Stimulated activated naive CD4-positive, alpha-beta T cell treated with Interleukin-2 at 50 U/mL for 16 hours (primary cell): ENCODE results near the gene ADGB.
"Not testable (repeated sequence)": the region's sequence is repeated elsewhere in the genome, so short reads cannot be mapped to it uniquely, and the experiment has no call there.

Source experiments
- DNase-seq: peaks from one replicate; lab custom pipeline; 2025; lab: John Stamatoyannopoulos, UW

Gene ADGB

DNA sequence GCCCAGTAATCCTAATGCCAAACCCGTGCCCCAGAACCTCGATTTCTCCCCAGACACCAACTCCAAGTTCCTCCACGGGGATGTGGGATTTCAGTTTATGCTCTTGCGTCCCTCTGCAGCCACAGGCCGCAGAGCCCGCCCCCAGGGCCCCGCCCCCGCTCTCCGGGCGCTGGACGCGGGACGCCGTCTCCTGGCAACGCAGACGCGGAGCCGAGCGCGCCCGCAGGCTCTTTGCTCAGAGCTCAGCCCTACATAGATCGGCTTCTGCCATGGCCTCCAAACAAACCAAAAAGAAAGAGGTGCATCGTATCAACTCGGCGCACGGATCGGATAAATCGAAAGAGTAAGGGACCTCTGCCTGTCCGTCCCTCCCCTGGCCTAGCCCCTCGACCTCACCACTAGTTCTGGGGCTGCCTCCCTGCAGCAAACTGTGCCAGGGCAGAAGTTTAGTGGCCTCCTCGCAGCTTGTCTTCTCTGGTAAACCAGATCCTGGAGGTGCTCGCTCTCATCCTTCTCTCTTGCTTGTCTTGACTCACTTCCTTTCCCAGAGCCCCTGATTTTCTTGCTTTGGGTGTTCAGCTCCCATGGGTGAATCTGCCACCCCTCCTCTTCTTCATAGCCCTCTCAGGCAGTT lies at the start of gene ADGB:
ADGB (plus strand) TSS at position 201 of the 634 bp plus-strand sequence; CDS start at position 270, 69 bp downstream.
- DNase-seq: no peak

DNA sequence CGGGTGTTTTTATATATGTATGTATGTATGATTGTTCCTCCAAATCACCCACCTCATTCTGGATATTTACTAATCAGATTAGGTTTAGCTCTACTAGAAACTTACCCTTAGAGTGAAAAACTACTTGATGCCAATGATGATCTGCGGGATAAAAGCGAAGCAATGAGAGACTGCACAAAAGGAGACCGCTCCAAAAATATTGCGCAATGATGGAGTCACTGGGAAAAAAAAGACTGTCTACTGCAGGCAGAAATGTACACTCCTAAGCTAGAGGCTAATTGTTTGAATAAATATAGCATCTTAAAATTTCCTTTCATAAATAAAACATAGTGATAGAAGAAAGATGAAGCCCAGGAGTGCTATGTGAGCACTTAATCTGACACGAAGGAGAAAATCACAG lies 47.9 kb upstream of the ADGB start:
- DNase-seq: no peak

DNA sequence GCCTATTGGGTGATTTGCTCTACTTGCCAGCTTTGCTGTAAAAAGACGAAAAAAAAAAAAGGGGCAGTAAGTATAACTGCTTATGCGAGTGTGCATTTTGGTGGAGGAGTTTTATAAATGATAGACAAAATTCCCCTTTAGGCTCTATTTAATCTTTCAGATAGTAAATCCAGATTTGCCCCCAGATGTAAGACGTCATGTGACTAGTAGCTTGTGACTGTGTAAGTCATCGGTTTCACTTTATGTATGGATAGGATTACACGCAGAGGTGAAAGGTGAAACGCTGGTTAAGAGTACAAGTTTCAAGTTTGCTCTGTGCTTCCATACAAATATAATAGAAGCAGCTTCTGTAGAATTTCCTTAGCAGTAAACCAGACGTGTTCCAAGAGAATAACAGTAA lies 47.2 kb upstream of the ADGB start:
- no peak for DNase-seq

DNA sequence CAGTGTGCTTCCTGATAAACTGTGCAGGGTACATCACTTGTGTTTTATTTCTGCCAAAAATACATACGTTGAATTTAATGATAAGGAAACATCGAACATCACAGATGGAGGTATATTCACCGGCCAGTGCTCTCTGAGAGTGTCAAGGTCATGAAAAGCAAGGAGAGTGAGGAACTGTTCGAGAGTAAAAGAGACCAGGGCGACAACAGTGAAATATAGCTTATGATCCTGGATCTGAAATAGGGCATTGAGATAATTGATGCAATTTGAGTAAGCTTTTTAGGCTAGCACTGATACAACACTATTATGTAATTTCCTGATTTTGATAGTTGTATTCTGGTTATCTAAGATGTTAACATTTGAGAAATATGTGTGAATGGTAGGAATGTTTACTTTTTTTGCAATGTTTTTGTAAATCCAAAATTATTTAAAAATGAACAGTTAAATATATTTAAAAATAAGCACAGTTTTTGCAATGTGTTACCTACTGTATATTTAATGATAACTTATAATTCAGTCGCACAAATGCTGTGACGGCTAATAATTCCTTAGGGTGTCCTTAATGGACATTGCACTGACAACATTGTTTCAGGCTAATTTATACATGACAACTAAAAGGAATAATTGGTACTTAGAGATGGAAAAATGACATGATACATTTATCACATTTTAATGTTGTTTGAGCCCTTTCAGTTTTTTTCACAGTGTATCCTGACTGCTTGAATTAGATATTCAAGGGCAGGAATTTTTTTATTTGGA lies 45.2 kb upstream of the ADGB start:
- DNase-seq: no peak

DNA sequence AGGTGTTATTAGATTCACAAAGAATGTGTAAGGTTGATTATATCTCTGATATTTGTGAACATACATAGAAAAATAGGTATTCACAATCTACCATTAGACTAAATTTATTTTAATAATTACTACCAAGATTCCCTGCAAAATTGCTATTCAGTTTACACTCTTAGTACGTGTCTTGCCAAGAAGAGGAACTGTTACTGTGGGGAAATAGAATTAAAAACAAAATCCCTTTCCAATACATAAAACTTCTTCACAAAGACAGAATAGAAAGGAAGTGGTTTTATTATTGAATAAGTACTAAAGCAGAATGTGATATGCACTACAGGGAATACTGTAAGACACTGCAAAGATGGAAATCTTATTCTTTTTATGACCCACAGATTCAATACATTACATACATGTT lies 38.2 kb upstream of the ADGB start:
- no peak for DNase-seq

DNA sequence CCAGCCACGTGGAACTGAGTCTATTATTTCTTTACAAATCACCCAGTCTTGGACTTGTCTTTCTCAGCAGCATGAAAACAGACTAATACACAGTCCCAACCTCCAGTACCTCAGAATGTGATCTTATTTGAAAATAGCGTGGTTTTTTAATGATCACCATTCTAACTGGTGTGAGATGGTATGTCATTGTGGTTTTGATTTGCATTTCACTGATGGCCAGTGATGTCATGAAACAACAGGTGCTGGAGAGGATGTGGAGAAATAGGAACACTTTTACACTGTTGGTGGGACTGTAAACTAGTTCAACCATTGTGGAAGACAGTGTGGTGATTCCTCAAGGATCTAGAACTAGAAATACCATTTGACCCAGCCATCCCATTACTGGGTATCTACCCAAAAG lies 32.1 kb upstream of the ADGB start:
- not testable (repeated sequence) for DNase-seq

DNA sequence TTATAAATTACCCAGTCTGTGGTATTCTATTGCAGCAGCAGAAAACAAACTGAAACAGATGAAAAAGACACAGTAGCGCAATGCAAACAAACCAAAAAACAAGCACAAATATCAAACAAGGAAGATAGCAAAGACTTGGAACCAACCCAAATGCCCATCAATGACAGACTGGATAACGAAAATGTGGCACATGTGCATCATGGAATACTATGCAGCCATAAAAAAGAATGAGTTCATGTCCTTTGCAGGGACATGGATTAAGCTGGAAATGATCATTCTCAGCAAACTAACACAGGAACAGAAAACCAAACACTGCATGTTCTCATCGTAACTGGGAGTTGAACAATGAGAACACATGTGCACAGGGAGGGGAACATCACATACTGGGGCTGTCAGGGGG lies 30.2 kb upstream of the ADGB start:
- DNase-seq: not testable (repeated sequence)

DNA sequence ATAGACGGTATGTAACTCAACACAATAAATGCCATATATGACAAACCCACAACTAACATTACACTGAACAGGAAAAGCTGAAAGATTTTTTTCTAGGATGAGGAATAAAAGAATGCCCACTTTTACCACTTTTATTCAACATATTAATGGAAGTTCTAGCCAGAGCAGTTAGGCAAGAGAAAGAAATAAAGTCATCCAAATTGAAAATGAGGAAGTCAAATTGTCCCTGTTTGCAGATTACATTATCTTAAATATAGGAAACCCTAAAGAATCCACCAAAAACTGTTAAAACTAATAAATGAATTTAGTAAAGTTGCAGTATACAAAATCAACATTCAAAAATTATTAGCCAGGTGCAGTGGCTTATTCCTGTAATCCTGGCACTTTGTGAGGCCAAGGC lies 24.6 kb upstream of the ADGB start:
- DNase-seq: no peak

DNA sequence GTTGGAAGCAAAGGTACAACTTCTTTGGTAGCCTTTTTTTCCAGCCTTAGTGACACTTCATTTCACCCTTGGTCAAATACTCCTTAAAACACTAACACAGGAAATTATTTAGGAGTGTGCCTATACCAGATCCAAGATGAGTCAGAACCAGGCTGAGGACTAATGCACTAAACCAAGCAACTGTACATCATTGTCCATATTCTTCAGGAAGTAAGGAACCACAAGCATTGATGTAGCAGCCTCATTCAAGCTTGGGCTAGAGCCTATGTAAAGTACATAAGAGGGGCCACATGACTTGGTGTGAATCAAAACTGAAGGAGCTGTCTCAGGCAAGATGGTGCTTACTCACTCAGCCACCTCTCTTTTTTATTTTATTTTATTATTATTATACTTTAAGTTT lies 20.7 kb upstream of the ADGB start:
- DNase-seq: no peak

DNA sequence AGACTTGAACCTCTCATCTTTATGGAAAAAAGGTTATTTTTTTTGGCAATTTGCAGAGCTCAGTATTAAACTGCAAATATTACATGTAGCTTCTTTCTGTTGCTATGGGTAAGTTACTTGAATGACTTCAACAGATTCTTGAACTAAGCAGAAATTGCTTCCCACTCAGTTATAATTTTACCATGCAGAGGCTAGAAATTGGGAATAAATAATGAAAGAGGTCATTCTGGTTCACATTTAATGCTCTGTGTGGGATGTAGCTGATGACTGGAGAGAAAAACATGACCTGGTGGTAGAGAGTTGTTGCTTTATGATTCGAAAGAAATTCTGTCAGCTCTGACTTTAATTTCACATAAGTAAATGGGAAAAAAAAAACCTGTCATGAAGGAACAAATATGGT lies 16.8 kb upstream of the ADGB start:
- no peak for DNase-seq

DNA sequence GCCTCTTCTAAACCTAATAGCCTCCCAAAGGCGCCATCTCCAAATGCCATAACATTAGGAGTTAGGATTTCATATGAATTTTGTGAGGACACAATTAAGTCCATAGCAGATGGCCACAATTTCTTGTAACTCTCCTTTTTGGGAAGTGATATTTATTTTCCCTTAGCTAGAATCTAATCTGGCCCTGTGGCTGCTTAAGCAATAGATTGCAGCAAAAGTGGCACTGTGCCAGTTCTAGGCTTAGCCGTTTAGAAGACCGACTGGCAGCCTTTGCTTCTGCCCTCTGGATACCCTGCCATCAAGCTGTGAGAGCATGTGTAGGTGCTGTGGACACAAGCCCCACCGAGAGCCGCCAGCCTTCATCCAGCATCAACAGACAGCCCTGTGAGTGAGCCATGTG lies 15.9 kb upstream of the ADGB start:
- DNase-seq: no peak

DNA sequence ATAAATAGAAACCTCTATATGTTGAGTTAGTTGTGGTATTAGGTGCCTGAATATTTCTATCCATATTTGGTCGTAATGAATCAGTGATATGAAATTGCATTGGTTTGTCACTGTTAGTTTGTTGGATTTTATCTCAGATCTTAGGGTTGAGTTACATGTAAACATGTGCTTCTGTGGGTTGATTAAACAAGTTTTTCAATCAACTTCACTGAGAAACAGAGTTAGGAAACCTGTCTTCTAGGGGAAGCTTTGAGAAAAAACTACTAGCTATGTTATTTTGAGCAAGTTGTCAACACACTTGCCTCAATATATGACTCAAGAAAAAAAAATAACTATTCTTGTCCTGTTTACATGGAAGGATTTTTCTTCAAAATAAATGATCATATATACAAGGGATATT lies 14.8 kb upstream of the ADGB start:
- DNase-seq: no peak

DNA sequence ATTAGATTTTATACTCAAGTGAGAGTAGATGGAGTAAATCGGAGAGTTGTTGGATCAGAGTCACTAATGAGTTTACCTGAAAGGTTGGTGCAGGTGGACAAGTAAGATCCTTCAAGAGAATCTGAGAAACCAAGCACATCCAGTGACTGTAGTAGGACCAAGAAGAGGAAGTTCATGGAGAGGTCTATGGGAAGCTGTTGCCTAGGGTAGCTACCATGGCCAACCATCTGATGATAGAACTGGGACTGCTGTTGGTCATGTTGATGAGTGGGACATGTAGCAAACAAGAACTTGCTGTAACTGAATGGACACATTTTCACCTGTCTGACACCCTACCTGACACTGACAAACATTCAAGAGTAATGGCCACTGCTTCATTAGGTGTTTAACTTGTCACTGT lies 11.3 kb upstream of the ADGB start:
- no peak for DNase-seq

DNA sequence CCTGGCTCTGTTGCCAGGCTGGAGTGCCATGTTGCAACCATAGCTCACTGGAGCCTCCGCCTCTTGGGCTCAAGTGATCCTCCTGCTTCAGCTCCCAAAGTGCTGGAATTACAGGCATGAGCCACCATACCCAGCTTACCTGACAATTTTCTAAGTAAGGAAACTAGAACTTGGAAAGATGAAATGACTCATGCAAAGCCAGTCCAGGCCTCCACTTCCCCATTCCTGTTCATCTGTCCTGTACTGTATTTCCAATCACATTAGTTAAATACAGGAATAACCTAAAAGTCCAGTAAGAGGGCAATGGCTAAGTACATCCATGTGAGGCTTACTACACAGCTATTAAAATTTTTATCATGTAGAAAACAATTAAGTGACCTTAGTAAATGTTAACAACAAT lies 8.3 kb upstream of the ADGB start:
- DNase-seq: no peak

DNA sequence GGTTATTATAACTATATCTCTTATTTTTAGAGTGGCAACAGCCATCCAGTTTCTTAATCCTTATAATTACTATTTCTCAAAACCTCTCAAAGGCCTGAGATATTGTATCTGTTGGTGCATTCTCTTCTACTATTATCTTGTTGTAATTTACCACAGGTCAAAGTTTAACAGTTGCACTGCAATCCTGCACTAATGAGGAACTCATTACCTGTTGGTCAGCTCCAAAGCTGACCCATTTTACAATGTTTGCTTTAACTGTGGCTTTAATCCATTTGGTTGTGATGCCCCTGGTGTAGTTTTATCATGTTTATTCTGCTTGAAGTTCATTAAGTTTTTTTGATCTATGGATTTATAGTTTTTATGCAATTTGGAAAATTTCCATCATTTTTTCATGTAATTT lies 6.3 kb upstream of the ADGB start:
- no peak for DNase-seq

DNA sequence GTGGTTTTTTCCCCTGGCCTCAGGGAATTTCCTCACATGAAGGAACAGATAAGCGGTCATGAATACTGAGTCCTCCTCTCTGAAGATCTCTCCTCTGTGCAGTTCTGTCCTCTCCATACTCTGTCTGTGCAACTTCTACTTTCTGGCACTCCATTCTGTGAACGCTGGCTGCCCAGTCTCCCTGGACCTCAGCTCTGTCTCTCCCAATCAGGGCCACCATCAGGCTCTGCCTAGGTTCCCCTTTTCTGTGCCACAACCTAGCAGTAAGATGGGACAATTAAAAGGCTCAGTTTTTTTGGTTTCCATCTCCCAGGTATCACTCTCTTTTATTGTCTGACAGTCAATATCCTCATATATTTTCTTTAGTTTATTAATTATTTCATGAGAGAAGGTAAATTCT lies 4.8 kb upstream of the ADGB start:
- DNase-seq: no peak

DNA sequence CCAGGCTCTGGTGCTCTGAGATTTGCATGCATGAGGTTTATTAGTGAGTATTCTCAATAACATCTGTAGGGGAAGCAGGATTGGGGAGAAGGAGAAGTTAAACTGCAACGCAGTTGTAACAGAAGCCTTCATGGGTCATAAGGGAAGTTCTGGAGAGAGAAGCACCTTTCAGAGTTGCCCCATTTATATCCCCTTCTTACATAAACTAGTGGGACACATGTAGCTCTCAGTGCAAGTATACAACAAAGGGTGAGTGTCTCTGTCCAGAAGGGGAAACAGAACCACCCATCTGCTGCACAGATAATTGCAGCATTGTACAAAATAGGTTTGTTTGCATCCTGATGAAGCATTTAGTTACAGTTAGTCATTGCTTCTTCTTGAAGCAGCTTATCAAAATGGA lies 4.3 kb upstream of the ADGB start:
- no peak for DNase-seq

DNA sequence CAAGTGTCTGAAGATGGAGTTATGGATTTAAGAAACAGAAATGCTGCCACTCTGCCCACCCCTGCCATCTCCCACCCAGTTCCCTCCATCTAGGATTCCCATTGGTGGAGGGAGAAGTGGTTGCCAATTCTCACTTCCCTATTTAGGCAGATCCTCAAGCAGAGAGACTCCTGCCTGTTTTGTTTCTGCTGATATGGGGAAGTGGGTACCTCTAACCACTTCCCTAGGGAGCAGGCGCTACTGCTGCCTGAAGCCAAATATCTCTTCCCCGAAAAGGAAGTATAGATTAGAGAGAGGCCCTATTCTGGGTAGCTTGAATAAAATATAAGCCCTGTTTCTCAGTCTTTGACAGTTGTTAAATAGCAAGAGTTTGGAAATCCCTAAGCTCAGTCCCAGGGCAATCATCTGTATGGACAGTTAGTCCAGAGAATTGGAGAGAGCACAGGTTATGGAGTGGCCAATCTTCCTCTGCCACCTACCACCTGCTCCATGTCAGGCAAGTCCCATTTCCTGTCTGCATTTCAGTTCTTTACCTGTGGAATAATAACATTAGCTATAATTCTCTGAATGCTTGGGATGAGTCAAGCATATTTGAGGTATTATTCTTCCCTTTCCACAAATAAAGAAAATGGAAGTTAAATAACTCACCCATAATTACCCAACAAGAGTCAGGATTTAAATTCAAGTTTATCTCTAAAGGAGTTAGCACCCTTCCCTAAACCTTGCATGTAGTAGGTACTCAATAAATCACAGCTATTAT lies 2.6 kb upstream of the ADGB start:
- DNase-seq: no peak

DNA sequence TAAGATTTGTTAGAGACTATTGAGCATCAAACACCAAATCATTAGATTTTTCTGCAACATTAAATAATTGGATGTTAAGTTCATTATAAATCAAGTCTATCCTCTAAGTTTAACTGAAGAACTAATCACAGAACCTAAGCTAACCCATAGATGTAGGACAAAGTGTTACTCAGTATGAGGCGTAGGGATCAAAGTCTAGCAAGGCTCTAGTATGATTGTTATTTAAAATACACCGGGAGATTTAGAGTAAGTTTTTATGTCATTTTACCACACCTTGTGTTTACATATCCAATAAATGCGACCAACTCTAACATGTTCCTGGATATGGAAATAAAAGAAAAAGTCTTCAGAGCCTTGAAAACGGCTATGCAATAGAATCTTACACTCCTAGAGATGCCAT lies 2.6 kb downstream of the ADGB start:
- DNase-seq: no peak

DNA sequence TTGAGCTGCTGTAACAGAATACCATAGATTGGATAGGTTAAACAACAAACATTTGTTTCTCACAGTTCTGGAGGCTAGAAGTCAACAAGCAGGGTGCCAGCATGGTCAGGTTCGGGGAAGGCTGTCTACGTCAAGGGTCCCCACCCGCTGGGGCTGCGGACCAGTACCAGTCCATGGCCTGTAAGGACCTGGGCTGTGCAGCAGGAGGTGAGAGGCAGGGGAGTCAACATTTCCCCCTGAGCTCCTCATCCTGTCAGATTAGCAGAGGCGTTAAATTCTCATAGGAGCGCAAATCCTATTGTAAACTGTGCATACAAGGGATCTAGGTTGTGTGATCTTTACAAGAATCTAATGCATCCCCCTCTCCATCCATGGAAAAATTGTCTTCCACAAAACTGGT lies 3.8 kb downstream of the ADGB start:
- DNase-seq: no peak

DNA sequence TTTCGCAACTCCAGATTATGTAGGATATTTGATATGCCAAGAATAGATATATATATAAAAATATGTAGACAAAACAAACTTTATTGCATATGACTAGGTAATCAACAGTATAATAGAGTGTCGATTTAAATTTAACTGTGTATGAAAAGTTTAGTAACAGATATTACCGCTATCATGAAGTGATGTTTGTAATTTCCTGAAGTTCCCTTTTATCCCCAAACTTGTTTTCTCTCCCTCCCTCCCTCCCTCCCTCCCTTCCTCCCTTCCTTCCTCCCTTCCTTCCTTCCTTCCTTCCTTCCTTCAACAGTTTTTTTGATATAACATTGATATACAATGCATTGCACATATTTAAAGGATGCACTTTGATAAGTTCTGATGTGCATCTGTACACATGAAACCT lies 15.2 kb downstream of the ADGB start:
- DNase-seq: no peak

DNA sequence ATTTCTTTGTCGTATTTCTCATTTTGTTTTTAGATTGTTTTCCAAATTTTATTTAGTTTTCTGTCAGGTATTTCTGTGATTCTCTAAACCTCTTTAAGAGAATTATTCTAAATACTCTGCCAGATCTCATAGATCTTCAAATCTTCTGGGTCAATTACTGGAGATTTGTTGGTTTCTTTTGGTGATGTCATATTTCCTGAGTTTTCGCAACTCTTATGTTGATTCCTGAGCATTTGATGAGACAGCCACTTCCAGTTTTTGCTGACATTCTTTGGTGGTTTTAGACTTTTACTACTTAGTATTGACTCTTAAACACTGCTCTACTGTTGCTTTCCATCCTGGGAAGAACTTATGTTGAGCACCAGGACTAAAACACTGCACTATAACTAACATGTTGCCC lies 21.9 kb downstream of the ADGB start:
- DNase-seq: no peak

DNA sequence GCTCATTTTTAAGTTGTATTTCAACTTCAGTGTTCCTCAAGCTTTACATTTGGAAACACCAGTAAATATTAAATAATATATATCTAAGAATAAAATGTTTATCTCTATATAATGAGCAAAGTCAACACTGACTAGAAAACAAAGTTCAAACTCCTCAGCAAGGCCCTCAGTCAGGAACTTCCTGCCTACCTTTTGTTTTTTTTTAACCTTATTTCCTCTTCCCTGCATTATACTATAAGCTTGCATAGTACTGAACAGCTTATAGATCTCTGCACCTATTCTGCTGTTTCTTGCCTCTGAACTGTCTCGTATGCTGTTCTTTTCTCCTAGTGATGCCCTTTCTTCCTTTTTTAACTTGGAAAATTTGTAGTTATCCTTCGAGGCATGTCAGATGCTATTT lies 29.6 kb downstream of the ADGB start:
- DNase-seq: no peak
